GM19395 (cell line): Measurements from ENCODE around the gene ORC5.

Experiments used
- ATAC-seq: cut with Tn5 transposase; IDR thresholded peaks from one replicate; pipeline ENCODE4 v1.9.1; 2021; ENCODE audit warnings: mild to moderate bottlenecking, moderate library complexity; ENCODE audit not compliant: unreplicated experiment

The ORC5 gene

DNA sequence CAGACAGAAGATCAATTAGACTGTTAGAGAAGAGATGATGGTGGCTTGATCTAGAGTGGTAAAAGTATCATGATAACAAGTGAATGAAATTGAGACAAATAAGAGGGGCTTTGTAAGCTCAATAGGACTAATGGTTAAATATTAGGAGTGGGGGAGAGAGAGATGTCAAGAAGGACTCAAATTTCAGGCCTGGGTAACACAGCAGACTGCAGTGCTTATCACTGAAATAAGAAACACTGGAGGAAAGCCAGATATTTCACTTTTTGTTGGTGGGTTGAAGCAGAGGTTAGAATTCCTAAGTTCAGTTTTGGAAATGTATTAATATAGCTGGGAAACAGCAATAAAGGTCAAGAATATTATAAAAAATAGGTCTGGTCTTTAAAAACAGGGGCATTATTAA is 74.6 kb downstream of the ORC5 start:
- no peak for ATAC-seq

DNA sequence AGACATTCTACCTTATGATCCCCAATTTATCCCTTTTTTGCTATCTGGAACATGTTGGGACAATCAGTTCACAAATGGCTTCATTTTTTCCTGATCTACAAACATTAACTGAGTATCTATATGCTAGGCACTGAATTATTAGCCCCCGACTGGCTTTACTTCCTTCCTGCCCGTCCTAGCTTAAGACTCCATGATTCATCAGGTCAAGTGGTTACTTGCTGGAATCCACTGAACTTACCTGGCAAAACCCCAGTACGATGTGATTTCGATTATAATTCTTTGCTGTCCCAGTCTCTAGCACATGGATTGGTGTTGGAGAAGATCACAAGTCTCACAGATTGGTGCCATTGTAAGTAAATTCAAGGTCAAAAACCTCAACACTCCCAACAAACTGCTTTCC is 77.1 kb downstream of the ORC5 start:
- no peak for ATAC-seq

DNA sequence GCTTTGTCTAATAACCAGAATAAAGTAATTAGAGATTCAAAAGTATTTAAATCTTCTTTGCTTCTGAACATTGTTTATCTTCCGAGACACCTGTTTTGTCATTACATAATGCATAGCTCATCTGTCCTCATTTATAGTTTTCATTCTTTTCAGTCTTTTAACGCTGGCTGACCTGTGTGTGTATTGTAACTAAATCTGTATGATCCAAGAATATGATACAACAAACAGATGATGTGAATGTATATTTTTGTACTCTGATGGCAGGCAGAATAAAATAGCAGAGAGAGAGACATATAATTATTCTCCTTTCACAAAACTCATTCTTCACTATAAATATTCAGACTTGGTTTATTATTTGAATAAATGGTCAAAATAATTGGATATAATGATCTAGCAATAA is 80.6 kb downstream of the ORC5 start:
- no peak for ATAC-seq

DNA sequence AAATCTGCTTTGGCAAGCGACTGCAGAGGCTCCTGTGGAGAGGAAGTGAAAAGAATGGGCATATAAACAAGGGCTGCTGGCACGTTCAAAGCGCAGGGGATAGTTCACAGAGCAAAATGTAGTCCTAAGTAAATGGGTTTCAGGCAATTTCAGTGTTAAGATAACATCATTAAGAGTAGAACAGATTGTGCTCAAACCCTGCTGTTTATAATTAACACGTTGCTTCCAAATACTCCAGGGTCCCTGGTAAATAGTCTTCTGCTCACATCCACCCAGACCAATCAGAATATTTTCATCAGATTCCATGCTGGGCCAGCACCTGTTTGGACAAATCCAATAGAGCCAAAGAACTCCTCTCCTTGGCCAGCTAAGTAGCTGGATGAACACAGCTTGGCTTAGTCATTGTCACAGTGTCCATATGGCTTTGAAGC is 81.4 kb downstream of the ORC5 start:
- ATAC-seq = no peak

DNA sequence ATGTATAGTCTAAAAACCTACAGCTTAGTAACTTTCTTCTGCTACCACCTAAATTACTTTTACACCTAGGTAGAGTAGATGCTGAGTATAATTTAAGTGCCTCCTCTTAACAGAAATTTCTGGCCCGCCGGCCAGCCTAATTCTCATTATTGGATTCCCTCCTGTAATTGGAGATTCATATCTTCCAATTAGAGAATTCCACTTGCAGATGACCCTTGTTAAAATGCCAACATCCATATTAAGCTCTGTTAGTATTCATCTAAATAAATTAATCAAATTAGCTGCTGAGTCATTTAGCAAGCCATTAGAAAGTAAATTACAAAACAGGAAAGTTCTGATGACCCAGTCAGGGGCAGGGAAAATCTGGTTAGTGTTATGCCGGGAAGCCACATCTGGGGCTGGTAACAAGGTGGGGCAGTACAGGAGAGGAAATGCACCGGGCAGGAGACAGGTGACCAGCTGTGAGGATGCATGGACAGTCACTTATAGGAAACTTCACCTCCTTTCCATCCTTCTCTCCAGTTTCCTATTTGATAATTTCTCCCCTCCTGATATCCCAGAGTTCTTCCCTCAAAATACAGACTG is 82.8 kb downstream of the ORC5 start:
- no peak for ATAC-seq

DNA sequence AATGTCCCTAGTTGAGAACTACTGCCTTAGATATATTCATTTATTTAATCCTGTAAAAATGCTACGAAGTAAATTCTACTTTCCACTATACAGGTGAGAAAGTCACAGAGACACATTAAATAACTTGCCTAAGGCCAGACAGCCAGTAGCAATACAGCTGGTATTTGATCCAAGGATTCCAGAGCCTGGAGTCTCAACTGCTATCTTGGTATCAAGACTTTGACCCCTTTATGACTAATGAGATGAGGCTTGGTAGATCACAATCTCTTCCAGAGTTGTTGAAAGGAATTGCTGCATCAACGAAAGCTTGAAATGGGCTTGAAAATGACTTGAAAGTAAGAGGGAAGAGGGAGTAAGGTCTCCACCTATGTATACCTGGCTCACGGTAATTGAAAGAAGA is 83.3 kb downstream of the ORC5 start:
- ATAC-seq = no peak

DNA sequence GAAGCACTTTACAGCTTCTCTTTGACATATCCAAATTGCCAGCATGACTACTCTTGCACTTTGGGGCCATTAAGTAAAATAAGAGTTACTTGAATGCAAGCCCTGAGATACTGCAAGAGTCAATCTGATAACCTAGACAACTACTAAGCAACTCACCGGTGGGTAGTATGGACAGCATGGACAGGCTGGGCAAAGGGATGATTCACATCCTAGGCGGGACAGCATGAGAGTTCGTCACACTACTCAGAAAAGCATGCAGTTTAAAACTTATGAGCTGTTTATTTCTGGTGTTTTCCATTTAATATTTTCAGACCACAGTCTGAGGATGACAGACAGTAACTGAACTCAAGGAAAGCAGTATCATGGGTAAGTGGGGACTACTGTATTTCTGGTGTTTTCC is 84.0 kb downstream of the ORC5 start:
- no peak for ATAC-seq

DNA sequence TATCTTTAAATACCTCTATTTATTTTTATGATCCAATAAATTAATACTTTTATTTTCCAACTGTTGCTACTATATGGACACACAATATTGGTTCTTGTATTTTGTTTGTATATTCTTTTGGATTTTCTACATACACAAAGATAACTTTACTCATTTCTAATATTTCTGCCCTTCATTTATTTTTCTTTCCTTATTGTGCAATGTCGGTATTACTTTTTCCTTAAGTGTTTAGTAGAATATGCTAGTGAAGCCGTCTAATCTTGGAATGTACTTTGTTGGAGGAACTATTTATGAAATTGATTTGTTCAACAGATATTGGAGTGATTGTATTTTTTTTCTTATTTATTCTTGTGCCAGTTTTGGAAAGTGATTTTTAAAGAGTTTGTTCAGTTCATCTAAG is 94.0 kb downstream of the ORC5 start:
- no peak for ATAC-seq

DNA sequence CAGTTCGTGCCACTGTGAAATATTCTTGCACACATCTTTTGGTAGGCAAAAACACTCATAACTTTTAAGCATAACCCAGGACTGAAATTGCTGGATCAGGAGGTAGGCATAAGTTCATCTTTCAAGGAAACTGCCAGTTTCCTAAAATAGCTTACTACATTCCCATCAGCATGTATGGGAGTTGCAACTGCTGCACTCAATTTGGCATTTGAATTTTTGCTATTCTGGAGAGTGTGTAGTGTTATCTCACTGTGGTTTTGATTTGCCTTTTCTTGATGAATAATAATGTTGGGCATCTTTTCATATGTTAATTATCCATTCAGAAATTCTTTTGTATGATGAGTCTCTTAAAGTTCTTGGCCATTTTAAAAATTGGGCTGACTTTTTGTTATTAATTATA is 95.2 kb downstream of the ORC5 start:
- no peak for ATAC-seq

DNA sequence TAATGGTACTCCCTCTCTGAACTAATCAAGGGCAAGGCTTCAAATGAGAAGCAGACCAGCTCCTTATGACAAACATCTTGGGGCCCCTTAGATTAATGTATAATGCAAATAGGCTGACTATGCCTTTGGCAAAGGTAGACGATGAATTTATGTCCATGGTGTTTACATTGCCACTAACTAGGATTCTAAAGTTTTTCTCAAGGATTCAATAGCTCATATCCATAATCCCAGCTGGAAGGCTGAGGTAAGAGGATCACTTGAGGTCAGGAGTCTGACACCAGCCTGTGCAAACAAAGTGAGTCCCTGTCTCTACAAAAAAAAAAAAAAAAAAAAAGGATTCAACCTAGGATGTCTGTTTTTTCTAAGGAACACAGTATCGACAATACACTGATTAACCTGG is 96.5 kb downstream of the ORC5 start:
- no peak for ATAC-seq

DNA sequence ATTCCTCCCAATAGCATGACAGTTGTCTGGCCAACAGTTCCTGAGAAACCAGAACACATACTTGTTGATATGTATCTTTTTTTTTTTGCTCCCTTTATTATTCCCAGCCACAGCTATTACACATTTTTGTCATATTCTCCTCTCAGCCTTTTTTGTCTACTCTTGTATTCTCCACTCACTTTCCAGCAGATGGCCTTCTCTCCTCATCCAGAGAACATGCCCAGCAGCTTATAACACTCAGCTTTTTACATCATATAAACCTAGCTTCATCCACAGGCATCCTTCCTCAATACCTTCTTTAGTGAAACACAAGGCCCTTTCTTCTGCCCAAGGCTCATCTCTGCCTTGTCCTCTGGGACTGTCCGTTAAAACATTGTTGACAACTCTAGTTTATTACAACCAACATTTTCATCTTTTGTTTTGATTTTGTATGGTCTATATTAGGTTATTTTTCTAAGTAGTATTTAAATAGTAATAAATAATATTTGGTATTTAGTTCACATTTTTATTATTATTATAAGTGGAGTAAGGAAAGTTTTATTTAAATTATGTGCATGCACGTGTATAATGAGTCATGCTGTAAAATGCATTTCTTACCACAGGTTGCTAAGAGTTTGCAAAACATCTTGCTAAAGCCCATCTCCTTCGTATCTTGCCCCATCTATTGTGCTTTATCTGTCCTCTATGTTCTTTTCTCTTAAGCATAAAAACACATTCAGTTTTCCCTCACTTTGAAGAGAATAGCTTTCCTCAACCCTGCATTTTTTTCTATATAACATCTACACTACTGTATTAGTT is 101.5 kb downstream of the ORC5 start:
- no peak for ATAC-seq

DNA sequence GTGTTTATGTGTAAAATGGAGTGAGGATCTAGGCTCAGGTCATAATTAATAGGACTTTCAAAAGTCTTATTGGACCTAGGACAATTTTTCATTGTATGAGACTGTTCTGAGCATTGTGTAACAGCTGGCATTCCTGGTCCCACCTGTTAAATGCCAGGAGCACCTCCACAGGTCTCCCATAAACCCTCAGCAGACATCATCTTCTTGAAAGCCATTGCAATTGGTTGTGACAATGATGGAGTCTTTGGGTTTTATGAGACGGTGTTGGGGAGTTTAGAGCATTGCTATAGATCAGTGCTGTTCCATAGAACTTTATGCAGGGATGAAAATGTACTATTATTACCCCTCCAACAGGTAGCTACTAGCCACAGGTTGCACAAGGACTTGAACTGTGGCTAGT is 108.9 kb downstream of the ORC5 start:
- ATAC-seq = no peak

DNA sequence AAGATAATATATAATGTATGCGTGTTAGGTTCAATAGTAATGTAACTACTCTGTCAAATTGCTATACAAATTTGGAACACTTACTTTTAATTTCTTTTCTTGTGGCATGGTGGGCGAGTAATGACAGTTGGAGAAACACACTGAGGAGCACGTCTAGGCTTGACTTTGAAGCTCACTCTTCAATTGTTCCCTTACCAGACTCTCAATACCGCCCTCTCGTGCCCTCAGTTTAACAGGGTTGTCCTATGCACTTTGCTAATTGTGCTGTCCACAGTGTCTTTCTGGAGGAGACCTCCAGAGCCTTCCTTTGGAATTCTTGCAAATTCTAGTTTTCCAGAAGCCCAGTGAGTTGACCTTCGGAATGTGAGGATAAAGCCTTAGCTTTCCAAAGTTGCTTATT is 111.1 kb downstream of the ORC5 start:
- no peak for ATAC-seq

DNA sequence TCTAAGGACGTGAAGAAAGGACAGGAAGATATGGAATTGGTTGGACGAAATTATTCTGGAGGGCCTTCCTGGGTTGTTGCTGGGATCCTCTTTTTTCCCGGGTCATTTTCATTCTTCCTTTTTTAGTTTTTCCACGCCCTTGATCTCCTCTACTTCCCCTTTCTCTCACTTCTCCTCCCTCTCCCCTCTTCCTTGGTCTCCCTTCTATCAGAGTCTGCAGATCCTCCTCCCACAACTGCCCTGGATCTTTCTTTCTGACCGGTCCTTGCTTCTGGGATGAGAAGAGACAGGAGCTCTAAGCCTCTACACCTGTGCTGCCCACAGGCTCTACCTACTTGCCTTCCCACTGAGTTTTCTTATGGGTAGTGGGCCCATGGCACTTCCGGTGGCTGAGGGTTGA is 114.7 kb downstream of the ORC5 start:
- no peak for ATAC-seq

DNA sequence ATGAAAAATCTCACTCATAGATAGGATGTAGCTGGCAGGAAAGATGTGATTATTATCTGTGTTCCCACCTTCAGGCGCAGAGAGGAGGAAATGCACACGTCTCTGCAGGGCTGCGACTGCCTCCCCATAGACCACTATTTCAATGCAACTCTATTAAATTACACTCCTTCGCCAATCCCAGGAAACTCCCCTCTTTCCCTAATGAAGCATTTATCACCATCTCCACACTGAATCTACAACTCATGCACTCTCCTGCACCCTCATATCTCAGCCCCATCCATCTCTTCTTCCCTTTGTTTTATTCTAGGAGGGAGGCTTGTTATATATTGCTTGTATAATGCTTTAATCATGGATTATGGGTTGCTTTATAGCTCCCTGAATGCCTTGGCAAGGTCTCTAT is 116.6 kb downstream of the ORC5 start:
- no peak for ATAC-seq

DNA sequence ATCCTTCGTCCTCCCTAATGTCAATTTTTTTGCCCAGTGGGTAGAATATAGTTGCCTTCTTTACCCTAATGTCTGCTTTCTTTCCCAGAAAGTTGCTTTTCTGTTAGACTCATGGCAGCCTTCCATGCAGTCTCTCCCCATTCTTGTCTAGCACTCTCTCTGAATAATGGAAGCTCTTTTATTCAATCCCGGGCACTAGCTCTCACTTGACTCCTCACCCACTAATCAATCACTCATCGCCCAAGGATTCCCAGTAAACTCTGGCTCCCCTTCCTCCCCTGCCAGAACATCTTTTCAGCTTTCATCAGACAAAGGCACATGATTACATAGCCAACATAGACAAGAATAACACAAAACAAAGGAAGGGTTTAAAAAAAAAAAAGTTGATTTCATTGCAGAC is 118.2 kb downstream of the ORC5 start:
- no peak for ATAC-seq

DNA sequence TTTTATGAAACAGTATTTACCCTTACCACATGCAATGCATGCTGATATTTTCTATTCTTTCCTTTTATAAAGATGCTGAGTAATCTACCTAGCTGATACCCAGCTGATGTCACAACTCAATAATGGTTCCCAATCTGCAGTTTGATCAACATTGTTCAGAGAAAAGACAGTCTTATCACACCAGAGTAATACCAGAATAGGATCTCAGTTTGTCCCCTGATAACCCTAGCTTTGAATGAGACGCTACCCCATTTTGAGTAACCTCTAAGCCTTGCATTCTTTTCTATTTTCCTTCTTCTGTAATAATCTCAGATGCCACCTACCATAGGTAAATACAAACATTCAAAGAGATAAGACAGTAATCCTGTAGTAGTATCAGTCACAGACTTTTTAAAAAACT is 118.8 kb downstream of the ORC5 start:
- no peak for ATAC-seq
